Non-pigmented ciliary epithelial cell (primary cell): ENCODE results near the gene SCUBE2.
"Not testable (repeated sequence)": the region's sequence is repeated elsewhere in the genome, so short reads cannot be mapped to it uniquely, and the experiment has no call there.

Source experiments
- DNase-seq: peaks from one replicate; pipeline ENCODE4 v3.0.0-alpha.2; 2010; ENCODE audit warnings: low read depth

The SCUBE2 gene

DNA sequence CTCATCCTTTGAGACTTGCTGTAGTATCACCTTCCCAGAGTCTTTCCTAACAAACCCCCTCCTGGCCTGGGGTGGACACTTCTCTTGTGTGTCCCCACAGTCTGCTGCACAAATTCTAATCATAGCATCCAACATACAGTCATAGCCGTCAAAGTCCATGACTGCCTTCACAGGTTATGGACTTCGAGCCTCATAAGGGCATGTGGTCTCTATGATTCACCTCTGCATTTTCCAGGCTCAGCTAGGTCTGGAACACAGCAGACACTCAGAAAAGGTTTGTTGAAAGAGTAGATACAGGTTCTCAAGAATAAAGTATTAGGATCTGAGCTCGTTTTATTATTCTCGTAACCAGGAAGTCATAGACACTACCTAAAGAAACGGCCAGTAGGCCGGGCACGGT is 13.2 kb upstream of the SCUBE2 start:
- DNase-seq = no peak

- no peak for DNase-seq
Measured at GRCh38 chr11:9103542-9104276, 12.3 kb upstream of the SCUBE2 start.

GRCh38 chr11:9099617-9100016 is 8.2 kb upstream of the SCUBE2 start:
- no peak for DNase-seq

DNA sequence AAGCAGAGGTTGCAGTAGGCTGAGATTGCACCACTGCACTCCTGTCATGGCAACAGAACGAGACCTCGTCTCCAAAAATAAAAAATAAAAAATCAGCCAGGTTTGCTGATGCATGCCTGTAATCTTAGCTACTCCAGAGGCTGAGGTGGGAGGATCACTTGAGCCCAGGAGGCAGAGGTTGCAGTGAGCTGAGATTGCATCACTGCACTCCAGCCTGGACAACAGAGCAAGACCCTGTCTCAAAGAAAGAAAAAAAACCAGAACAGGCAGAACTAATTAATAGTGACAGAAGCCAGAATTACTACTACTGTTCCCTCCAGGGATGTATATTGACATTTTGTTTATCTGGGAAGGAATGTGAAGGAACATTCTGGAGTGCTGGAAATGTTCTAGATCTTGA is 7.1 kb upstream of the SCUBE2 start:
- not testable (repeated sequence) for DNase-seq

DNA sequence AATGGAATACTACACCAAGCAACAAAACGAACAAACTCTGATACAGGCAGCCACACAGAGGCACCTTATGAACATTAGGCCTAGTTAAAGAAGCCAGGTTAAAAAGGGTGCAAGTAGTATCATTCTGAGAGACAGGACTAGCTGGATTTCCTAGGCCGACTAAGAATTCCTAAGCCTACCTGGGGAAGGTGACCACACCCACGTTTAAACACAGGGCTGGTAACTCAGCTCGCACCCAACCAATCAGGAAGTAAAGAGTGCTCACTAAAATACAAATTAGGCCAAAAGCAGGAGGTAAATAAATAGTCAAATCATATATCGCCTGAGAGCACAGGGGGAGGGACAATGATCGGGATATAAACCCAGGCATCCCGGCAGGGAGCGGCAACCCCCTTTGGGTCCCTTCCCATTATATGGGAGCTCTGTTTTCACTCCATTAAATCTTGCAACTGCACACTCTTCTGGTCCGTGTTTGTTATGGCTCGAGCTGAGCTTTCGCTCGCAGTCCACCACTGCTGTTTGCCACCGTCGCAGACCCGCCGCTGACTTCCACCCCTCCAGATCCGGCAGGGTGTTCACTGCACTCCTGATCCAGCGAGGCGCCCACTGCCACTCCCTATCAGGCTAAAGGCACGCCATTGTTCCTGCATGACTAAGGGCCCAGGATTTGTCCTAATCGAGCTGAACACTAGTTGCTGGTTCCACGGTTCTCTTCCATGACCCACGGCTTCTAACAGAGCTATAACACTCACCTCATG is 6.0 kb upstream of the SCUBE2 start:
- not testable (repeated sequence) for DNase-seq

- no peak for DNase-seq
Measured at GRCh38 chr11:9096427-9096826, 5.0 kb upstream of the SCUBE2 start.

DNA sequence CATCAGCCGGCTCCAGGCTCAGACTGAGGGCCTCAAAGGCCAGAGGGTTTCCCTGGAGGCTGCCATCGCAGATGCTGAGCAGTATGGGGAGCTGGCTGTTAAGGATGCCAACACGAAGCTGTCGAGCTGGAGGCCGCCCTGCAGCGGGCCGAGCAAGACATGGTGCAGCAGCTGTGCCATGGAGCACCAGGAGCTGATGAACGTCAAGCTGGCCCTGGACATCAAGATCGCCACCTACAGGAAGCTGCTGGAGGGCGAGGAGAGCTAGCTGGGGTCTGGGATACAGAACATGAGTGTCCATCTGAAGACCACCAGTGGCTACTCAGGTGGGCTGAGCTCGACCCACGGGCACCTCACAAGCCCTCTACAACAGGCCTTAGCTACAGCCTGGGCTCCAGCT is 4.0 kb upstream of the SCUBE2 start:
- DNase-seq = no peak

- DNase-seq = no peak
Measured at GRCh38 chr11:9094420-9094819, 3.0 kb upstream of the SCUBE2 start.

DNA sequence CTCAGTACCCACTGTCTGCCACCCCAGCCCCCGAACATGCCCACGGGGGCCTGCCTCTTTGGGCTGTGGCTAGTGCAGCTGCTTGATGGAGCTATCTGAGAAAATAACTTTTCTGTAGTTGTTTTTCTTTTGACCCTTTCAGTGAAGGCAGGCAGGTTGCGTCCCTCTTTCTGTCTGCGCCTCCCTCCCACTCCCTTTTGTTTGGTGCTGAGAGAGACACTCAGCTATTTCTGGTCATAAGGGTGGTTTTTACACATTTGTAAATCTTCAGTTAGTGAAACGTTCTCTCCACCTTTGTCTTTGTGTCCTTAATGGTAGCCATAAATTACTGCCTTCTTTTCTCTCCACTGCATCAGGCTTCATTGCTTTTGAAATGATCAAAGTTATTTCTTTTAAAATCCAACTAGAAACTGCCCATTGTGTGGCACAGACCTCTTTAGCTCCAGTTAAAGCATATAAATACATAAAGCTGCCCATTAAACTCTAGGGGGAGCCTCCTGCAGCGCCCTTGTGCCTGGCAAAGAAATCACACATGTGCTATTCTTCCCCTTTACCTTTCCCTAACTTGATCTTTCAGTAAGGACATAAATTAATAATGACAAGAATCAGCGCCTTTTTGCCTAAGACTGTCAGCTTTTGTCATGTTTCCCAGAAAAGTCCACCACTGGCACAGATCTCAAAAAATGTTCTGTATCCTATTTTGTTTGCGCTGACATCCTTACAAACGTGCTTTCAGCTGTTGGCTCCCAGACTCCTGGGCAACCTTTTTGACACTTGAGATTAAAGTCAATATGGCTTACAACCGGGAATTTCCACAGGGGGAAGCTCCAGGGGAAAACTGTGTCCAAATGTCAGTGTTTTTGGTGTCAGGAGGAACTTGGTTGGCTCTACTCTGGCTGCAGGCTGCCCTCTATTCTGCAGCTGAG is 1.7 kb upstream of the SCUBE2 start:
- DNase-seq = no peak

DNA sequence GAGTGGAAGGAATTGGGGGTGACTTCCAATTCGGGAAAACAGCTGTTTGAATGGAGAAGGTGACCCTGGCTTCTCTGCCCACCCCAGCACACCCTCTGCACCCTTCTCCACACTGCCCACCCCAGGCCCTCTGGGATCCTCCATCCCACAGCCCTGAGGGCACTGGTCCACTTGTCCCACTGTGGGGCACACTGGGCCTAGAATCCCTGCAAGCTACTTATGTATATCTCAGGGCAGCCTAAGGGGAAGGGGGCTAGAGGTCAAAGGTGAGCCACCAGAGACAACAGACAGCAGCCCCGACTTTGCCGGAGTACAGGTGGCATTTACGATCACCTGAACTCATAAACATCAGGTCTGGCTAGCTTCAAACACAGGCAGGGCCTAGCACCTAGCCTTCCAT is 673 bp upstream of the SCUBE2 start:
- DNase-seq = no peak

- DNase-seq = no peak
Measured at GRCh38 chr11:9090488-9091043, 833 bp downstream of the SCUBE2 start.

DNA sequence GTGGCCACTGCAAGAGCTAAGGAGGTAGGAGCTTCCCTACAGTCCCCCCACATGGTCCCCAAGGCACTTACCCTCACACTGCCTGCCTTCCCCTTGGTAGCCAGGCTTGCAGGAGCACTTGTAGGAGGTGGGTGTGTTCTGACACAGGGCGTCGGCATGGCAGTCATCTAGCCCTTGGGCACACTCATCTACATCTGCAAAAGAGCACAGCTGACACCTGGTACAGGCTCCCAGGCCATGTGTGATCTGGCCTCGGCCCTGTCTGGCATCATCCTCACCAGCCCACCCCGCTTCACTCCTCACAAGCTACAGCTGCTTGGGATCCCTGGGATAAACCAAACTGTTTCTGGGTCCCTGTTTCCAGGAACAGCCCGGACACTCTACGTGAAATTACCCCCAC is 1.8 kb downstream of the SCUBE2 start:
- DNase-seq = no peak

DNA sequence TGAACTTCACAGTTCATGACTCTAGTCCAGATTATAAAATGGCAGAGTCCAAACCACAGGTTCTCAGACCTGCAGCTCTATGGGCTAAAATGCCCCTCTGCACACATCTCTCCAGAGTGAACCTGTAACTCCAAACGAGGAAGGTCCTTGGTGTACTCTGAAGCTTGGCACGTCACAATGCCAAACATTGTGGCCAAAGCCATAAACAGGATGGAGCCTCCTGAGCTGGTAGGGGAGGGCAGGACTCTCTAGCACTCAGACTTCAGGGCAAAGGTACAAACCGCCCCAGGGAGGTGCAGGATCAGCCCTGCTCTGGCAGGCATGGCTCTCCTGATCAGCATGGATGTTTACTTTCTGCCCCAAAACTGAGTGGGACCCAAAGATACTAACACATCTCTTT is 2.3 kb downstream of the SCUBE2 start:
- no peak for DNase-seq

DNA sequence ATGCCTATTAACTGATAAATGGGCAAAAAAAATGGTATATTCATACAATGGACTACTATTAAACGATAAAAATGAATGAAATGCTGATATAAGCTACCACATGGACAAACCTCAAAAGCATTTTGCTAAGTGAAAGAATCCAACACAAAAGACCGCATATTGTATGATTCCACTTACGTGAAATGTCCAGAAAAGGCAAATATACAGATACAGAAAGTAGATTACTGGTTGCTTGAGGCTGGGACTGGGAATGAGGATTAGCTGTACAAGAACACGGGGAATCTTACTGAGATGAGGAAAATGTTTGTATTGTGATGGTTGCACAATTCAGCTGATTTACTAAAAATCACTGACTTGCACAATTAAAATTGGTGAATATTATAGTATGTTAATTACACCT is 8.8 kb downstream of the SCUBE2 start:
- DNase-seq = no peak

DNA sequence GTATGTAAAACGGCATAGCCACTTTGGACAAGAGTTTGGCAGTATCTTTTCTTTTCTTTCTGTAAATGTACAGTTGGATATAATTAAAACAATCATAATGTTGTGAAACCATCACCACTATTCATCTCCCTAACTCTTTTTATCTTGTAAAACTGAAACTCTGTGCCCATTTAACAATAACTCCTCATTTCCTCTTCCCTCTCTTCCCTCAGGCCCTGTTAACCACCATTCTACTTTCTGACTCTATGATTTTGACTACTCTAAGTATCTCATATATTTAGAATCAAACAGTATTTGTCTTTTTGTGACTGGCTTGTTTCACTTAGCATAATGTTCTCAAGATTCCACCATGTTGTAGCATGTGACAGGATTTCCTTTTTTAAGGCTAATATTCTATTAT is 10.2 kb downstream of the SCUBE2 start:
- DNase-seq = no peak

DNA sequence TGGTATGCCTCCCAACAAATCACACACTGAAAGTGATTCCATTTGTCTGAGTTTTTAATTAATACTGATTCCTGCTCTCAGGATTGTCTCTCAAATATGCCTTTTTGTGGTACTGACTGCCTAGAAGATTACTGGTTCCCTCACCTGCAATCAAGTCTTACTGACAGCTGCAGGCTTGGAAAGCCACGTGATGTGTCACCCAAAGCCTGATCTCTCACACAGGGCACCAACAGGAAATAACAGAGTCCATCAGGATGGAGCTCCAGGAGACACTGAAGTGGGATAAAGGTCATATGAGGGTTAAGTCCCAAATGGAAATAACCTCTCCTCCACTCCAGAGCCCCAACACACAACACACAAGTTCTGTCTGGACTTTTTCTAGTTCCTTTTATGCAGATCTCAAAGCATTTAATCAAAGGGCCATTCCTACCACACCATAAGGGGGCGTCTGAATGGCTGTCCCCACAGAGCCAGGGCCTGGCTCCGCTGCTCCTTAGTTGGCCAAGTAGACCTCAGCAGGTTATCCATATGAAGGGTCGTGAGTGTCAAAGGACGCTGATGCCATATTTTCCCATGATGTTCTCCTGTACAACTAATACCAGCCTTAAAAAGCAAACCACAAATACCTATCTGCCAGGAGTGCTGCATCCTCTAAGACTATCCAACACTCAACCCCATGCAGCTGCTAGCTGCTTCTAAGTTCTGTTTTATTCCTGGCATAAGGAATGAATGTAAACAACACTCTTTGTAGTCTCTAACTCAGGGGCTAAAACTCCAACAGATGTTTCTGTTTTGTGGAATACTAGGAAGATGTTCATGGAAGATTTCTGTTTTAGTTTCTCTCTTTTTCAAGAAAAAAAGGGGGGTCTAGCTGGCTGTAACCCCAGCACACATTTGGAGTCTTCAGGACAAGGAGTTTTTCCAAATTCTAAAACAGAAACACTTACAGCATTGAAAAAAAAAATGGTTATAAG is 13.0 kb downstream of the SCUBE2 start:
- DNase-seq = no peak

DNA sequence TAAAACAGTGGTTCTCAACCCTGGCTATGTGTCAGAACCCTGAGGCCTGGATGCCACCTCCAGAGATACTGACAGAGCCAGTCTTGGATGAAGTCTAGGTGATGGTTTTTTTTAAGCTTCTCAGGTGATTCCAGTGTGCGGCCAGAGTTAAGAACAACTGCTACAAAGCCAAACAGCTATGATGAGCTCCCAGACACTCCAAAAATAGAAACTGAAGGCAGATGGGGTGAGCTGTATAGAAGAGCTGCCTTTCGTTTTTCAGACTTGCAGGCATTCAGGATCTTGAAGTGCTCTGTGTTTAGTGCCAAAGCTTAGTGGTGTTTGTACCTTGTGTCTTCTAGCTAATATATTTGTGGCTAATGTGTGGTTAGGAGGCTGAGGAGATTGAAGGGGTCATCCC is 14.2 kb downstream of the SCUBE2 start:
- no peak for DNase-seq

GRCh38 chr11:9076661-9077060 is 14.7 kb downstream of the SCUBE2 start:
- no peak for DNase-seq

DNA sequence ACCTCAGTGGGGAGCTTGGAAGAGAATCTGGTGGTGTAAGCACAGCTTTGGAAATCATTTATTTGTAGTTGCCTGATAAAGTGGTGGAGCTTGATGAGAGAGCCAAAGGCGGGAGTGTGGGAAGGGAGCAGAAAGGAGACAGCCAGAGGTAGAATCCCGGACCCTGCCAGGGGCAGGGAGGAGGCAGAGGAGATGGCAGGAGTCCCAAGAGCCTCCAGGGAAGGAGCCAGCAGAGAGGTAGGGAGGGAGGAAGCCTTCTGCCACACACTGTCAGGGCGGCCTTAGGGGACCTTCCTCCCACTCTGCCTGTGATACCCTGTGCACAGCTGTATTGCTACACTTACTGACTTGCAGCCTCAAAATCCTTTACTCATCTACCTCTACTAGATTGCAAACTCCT is 15.4 kb downstream of the SCUBE2 start:
- no peak for DNase-seq

GRCh38 chr11:9075556-9075955 is 15.8 kb downstream of the SCUBE2 start:
- no peak for DNase-seq
